Measurements from ENCODE around the gene CNST.

Gene CNST

DNA sequence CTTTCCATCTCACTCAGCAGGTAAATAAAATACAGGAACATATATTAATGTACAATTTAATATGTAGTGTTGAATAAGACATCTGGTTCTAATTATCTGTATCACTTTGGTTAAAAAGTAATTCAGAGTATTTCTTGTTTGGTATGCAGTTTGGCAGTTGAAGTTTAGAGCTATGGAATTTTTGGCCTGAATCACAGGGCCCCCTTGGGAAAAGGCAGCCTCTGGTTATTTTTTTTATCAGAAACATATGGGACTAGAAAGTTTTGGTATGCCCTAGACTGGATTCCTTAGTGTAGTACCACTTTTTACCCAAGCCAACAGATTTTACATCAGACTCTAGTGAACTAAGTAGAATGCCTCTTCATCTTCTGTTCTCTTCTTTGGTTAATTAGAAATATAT, 26.4 kb downstream of the CNST start:
- no peak overlapping the region for H4K91ac ChIP-seq (ENCODE audit: low read length)
- no peaks in the 10 kb centered on the region for H3K27me3 ChIP-seq (ENCODE audit: control insufficient read depth in 1 of 2, insufficient read depth in 1 of 2, low read length in 2 of 2)
- H3K4me2 ChIP-seq (ENCODE audit: low read length, poor library complexity, severe bottlenecking): no peak overlapping the region
- H3K36me3 ChIP-seq (ENCODE audit: control insufficient read depth in 1 of 2, insufficient read depth in 2 of 2, low read depth in 1 of 2, low read length in 2 of 2): peaks cover 0 to 10% of the 10 kb centered on the region in 2 experiments
- H3K4me1 ChIP-seq (ENCODE audit: control insufficient read depth, insufficient read depth, low read depth, low read length): peaks cover 2% of the 10 kb centered on the region
- H2AFZ ChIP-seq (ENCODE audit: low read depth, low read length): no peak overlapping the region
- H3K18ac ChIP-seq (ENCODE audit: low read depth in 1 of 2, low read length in 2 of 2): no peak overlapping the region
- H2BK12ac ChIP-seq (ENCODE audit: low read length in 2 of 2): no peak overlapping the region
- H3K14ac ChIP-seq (ENCODE audit: low read length in 2 of 2): no peak overlapping the region
- peaks cover 21% of the 10 kb centered on the region for H3K79me1 ChIP-seq (replicated peaks; ENCODE audit: low read length, poor library complexity, severe bottlenecking)
- no peak overlapping the region for H2BK15ac ChIP-seq (ENCODE audit: low read depth, poor library complexity, severe bottlenecking)
- no peak overlapping the region for H2AK5ac ChIP-seq (ENCODE audit: low read length, severe bottlenecking)
- no peak overlapping the region for H3K23ac ChIP-seq (ENCODE audit: low read length in 2 of 2)
- no peak overlapping the region for H4K8ac ChIP-seq (ENCODE audit: low read length)
- H2BK120ac ChIP-seq (ENCODE audit: low read depth, low read length): no peak overlapping the region
- H3K9me3 ChIP-seq (ENCODE audit: control insufficient read depth, low read length): no peaks in the 10 kb centered on the region
- no peak overlapping the region for H2BK5ac ChIP-seq (ENCODE audit: low read depth, low read length, poor library complexity, severe bottlenecking)
- H3K4me3 ChIP-seq (ENCODE audit: insufficient read depth in 1 of 2, low read depth in 1 of 2, low read length in 2 of 2): peak overlapping the region in 1 of 2 experiments; percentile 42
- DNase-seq: no peak
- H3K4ac ChIP-seq (ENCODE audit: low read depth in 1 of 2, low read length in 2 of 2): no peak overlapping the region
- H3K9ac ChIP-seq (ENCODE audit: low read length): peak overlapping the region; percentile 78
- H3K27ac ChIP-seq (ENCODE audit: low read length, poor library complexity, severe bottlenecking): no peak overlapping the region

DNA sequence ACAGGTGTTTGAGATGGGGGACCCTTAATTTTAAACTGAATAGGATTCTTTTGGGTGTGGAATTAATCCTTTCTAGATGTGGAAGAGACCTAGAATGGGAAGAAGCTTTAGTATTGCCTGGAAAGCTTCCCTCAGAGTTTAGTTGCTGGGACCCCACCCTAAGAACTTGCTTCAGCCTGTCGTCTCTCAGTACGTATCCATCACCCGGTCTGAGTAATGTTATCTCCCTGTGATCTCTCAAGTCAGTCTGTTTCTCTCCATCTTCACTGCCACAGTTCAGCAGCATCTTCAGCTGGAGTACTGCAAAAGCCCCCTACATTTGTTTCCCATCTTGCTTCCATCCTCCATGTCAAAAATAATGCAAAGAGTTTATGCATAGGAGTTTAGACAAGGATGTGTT, 28.9 kb downstream of the CNST start:
- Histone ChIP-seq H3K79me1 (replicated peaks; ENCODE audit: low read length, poor library complexity, severe bottlenecking) (peaks cover 26% of the 10 kb centered on the region), H3K4me1 (ENCODE audit: control insufficient read depth, insufficient read depth, low read depth, low read length) (peaks cover 2% of the 10 kb centered on the region), H3K4me3 (ENCODE audit: insufficient read depth in 1 of 2, low read depth in 1 of 2, low read length in 2 of 2) (no peak overlapping the region), H3K4me2 (ENCODE audit: low read length, poor library complexity, severe bottlenecking) (no peak overlapping the region), H4K91ac (ENCODE audit: low read length) (no peak overlapping the region), H2BK5ac (ENCODE audit: low read depth, low read length, poor library complexity, severe bottlenecking) (no peak overlapping the region), H3K9ac (ENCODE audit: low read length) (peak overlapping the region; percentile 41), H3K27ac (ENCODE audit: low read length, poor library complexity, severe bottlenecking) (no peak overlapping the region), H2AK5ac (ENCODE audit: low read length, severe bottlenecking) (no peak overlapping the region), H4K8ac (ENCODE audit: low read length) (peak overlapping the region; percentile 22), H3K36me3 (ENCODE audit: control insufficient read depth in 1 of 2, insufficient read depth in 2 of 2, low read depth in 1 of 2, low read length in 2 of 2) (peaks cover 0 to 10% of the 10 kb centered on the region in 2 experiments), H2BK15ac (ENCODE audit: low read depth, poor library complexity, severe bottlenecking) (no peak overlapping the region), H2AFZ (ENCODE audit: low read depth, low read length) (no peak overlapping the region), H2BK120ac (ENCODE audit: low read depth, low read length) (no peak overlapping the region), H3K18ac (ENCODE audit: low read depth in 1 of 2, low read length in 2 of 2) (no peak overlapping the region), H3K27me3 (ENCODE audit: control insufficient read depth in 1 of 2, insufficient read depth in 1 of 2, low read length in 2 of 2) (no peaks in the 10 kb centered on the region), H3K9me3 (ENCODE audit: control insufficient read depth, low read length) (no peaks in the 10 kb centered on the region), H3K14ac (ENCODE audit: low read length in 2 of 2) (no peak overlapping the region), H3K23ac (ENCODE audit: low read length in 2 of 2) (no peak overlapping the region), H2BK12ac (ENCODE audit: low read length in 2 of 2) (no peak overlapping the region), H3K4ac (ENCODE audit: low read depth in 1 of 2, low read length in 2 of 2) (no peak overlapping the region)
- WGBS: 98% methylated on average over 3 of the region's 3 CpGs
- DNase-seq: no peak

DNA sequence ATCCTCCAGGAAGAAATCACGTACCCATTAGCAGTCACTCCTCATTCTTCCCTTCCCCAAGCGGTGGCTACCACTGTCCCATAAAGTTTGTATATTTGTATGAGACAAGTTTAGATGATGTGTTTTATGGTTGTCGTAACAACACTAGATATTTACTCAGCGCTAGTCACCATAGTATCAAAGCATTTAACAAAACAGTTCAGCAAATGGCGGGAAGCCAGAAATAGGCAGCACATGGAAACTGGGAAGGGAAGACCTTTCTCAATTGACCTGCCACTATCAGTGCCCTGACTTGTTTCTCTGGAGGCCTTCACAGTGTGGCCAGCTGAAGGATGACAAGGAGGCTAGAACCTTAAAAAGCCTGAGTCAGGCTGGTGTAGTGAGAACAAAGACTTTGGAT, 31.1 kb downstream of the CNST start:
- Histone ChIP-seq H2AFZ (ENCODE audit: low read depth, low read length) (no peak overlapping the region), H3K27me3 (ENCODE audit: control insufficient read depth in 1 of 2, insufficient read depth in 1 of 2, low read length in 2 of 2) (no peaks in the 10 kb centered on the region), H3K4me1 (ENCODE audit: control insufficient read depth, insufficient read depth, low read depth, low read length) (peaks cover 2% of the 10 kb centered on the region), H2BK5ac (ENCODE audit: low read depth, low read length, poor library complexity, severe bottlenecking) (no peak overlapping the region), H3K14ac (ENCODE audit: low read length in 2 of 2) (no peak overlapping the region), H2AK5ac (ENCODE audit: low read length, severe bottlenecking) (no peak overlapping the region), H4K91ac (ENCODE audit: low read length) (no peak overlapping the region), H3K79me1 (replicated peaks; ENCODE audit: low read length, poor library complexity, severe bottlenecking) (peaks cover 32% of the 10 kb centered on the region), H3K23ac (ENCODE audit: low read length in 2 of 2) (no peak overlapping the region), H3K27ac (ENCODE audit: low read length, poor library complexity, severe bottlenecking) (no peak overlapping the region), H3K4me2 (ENCODE audit: low read length, poor library complexity, severe bottlenecking) (no peak overlapping the region), H3K36me3 (ENCODE audit: control insufficient read depth in 1 of 2, insufficient read depth in 2 of 2, low read depth in 1 of 2, low read length in 2 of 2) (peaks cover 0 to 6% of the 10 kb centered on the region in 2 experiments), H3K4ac (ENCODE audit: low read depth in 1 of 2, low read length in 2 of 2) (no peak overlapping the region), H4K8ac (ENCODE audit: low read length) (no peak overlapping the region), H2BK12ac (ENCODE audit: low read length in 2 of 2) (no peak overlapping the region), H3K9me3 (ENCODE audit: control insufficient read depth, low read length) (no peaks in the 10 kb centered on the region), H2BK15ac (ENCODE audit: low read depth, poor library complexity, severe bottlenecking) (no peak overlapping the region), H3K9ac (ENCODE audit: low read length) (peak overlapping the region; percentile 78), H2BK120ac (ENCODE audit: low read depth, low read length) (no peak overlapping the region), H3K18ac (ENCODE audit: low read depth in 1 of 2, low read length in 2 of 2) (no peak overlapping the region), H3K4me3 (ENCODE audit: insufficient read depth in 1 of 2, low read depth in 1 of 2, low read length in 2 of 2) (no peak overlapping the region)
- 80% methylated on average over 1 of the region's 5 CpGs for WGBS
- peak; percentile 97 for DNase-seq

DNA sequence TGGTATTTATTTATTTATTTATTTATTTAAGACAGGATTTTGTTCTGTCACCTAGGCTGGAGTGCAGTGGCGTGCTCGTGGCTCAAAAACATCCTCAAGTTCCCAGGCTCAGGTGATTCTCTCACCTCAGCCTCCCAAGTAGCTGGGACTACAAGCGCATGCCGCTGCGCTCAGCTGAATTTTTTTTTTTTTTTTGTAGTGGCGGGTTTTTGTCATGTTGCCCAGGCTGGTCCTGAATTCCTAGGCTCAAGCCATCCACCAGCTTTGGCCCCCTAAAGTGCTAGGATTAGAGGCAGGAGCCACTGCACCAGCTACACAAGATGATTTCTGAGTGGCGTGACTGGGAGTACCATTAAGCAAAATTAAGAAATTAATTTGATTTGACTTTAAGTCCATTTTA, 31.7 kb downstream of the CNST start:
- Histone ChIP-seq H3K4me2 (ENCODE audit: low read length, poor library complexity, severe bottlenecking) (no peak overlapping the region), H3K23ac (ENCODE audit: low read length in 2 of 2) (no peak overlapping the region), H3K27ac (ENCODE audit: low read length, poor library complexity, severe bottlenecking) (no peak overlapping the region), H3K4me1 (ENCODE audit: control insufficient read depth, insufficient read depth, low read depth, low read length) (peaks cover 2% of the 10 kb centered on the region), H2BK5ac (ENCODE audit: low read depth, low read length, poor library complexity, severe bottlenecking) (no peak overlapping the region), H2AK5ac (ENCODE audit: low read length, severe bottlenecking) (no peak overlapping the region), H3K9ac (ENCODE audit: low read length) (peak overlapping the region; percentile 78), H2AFZ (ENCODE audit: low read depth, low read length) (no peak overlapping the region), H3K18ac (ENCODE audit: low read depth in 1 of 2, low read length in 2 of 2) (no peak overlapping the region), H3K9me3 (ENCODE audit: control insufficient read depth, low read length) (no peaks in the 10 kb centered on the region), H3K4ac (ENCODE audit: low read depth in 1 of 2, low read length in 2 of 2) (no peak overlapping the region), H4K91ac (ENCODE audit: low read length) (no peak overlapping the region), H3K4me3 (ENCODE audit: insufficient read depth in 1 of 2, low read depth in 1 of 2, low read length in 2 of 2) (no peak overlapping the region), H2BK120ac (ENCODE audit: low read depth, low read length) (no peak overlapping the region), H4K8ac (ENCODE audit: low read length) (no peak overlapping the region), H3K79me1 (replicated peaks; ENCODE audit: low read length, poor library complexity, severe bottlenecking) (peaks cover 35% of the 10 kb centered on the region), H2BK15ac (ENCODE audit: low read depth, poor library complexity, severe bottlenecking) (no peak overlapping the region), H3K27me3 (ENCODE audit: control insufficient read depth in 1 of 2, insufficient read depth in 1 of 2, low read length in 2 of 2) (no peaks in the 10 kb centered on the region), H3K36me3 (ENCODE audit: control insufficient read depth in 1 of 2, insufficient read depth in 2 of 2, low read depth in 1 of 2, low read length in 2 of 2) (peaks cover 0 to 6% of the 10 kb centered on the region in 2 experiments), H3K14ac (ENCODE audit: low read length in 2 of 2) (no peak overlapping the region), H2BK12ac (ENCODE audit: low read length in 2 of 2) (no peak overlapping the region)
- DNase-seq: no peak
- 100% methylated on average over 6 of the region's 7 CpGs for WGBS
